ENCODE measurements around the gene OR13A1.
"Not testable (repeated sequence)": the region's sequence is repeated elsewhere in the genome, so short reads cannot be mapped to it uniquely, and the experiment has no call there.

Gene OR13A1

GRCh38 chr10:45326864-45327263 is 11.5 kb upstream of the OR13A1 start:
- H3K4me3 ChIP-seq (ENCODE audit: low read length); H3K36me3 ChIP-seq (ENCODE audit: control insufficient read depth, insufficient read depth, low read length); H3K27me3 ChIP-seq (ENCODE audit: control insufficient read depth, insufficient read depth, low read length); H3K9ac ChIP-seq (ENCODE audit: low read length); H3K4me1 ChIP-seq (ENCODE audit: control insufficient read depth, insufficient read depth, low read length); H3K27ac ChIP-seq (ENCODE audit: low read depth, low read length): not testable (repeated sequence)

DNA sequence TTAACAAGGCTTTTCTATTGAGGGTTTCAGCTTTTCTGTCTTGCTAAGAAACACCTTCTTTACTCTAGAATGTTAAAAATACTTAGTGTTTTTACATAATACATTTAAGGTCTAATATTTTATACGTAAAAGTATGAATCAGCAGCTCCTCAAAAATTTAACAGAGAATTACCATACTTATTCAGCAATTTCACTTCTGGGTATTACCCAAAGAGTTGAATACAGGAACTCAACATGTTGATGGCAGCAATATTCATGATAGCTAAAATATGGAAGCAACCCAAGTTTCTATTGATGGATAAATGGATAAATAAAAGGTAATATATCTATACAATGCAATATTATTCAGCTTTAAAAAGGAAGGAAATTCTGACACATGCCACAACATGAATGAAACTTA is 9.7 kb upstream of the OR13A1 start:
- Histone ChIP-seq H3K27ac (ENCODE audit: low read depth, low read length) (no peak overlapping the region), H3K27me3 (ENCODE audit: control insufficient read depth, insufficient read depth, low read length) (no peaks in the 10 kb centered on the region), H3K9ac (ENCODE audit: low read length) (no peak overlapping the region), H3K36me3 (ENCODE audit: control insufficient read depth, insufficient read depth, low read length) (no peaks in the 10 kb centered on the region), H3K4me3 (ENCODE audit: low read length) (no peak overlapping the region), H3K4me1 (ENCODE audit: control insufficient read depth, insufficient read depth, low read length) (no peaks in the 10 kb centered on the region)

DNA sequence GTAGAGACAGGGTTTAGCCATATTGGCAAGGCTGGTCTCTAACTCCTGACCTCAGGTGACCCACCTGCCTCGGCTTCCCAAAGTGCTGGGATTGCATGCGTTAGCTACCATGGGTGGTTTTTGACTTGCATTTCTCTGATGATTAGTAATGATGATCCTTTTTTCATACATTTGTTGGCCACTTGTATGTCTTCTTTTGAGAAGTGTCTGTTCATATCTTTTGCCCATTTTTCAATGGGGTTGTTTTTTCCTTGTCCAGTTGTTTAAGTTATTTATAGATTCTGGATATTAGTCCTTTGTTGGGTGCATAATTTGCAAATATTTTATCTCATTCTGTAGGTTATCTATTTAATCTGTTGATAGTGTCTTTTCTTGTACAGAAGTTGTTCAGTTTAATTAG is 4.3 kb upstream of the OR13A1 start:
- Histone ChIP-seq H3K36me3 (ENCODE audit: control insufficient read depth, insufficient read depth, low read length) (no peaks in the 10 kb centered on the region), H3K4me1 (ENCODE audit: control insufficient read depth, insufficient read depth, low read length) (no peaks in the 10 kb centered on the region), H3K27me3 (ENCODE audit: control insufficient read depth, insufficient read depth, low read length) (no peaks in the 10 kb centered on the region), H3K9ac (ENCODE audit: low read length) (no peak overlapping the region), H3K27ac (ENCODE audit: low read depth, low read length) (no peak overlapping the region), H3K4me3 (ENCODE audit: low read length) (no peak overlapping the region)

DNA sequence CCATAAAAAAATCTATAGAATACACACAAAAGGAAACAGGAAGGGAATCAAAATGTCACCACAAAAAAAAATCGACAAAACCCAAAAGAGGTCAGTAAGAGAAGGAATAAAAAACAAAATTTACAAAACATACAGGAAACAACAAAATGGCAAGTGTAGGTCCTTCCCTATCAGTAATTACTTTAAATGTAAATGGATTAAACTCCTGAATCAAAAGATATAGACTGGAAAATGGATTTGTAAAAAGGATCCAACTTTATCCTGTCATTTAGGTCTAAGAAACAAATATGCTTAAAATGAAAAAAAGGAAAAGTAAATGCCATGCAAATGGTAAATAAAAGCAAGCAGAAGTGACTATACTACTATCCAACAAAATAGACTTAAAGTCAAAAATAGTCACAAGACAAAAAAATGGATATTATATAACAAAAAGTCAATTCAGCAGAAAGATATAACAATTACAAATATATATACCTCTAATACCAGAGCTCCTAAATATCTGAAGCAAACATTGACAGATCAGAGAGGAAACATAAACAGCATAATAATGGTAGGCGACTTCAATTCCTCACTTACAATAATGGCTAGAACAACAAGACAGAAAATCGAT is 2.0 kb downstream of the OR13A1 start:
- no peak overlapping the region for H3K9ac ChIP-seq (ENCODE audit: low read length)
- H3K4me3 ChIP-seq (ENCODE audit: low read length) = no peak overlapping the region
- H3K4me1 ChIP-seq (ENCODE audit: control insufficient read depth, insufficient read depth, low read length) = no peaks in the 10 kb centered on the region
- no peaks in the 10 kb centered on the region for H3K27me3 ChIP-seq (ENCODE audit: control insufficient read depth, insufficient read depth, low read length)
- H3K36me3 ChIP-seq (ENCODE audit: control insufficient read depth, insufficient read depth, low read length) = no peaks in the 10 kb centered on the region
- H3K27ac ChIP-seq (ENCODE audit: low read depth, low read length) = no peak overlapping the region

GRCh38 chr10:45308707-45309106 is 6.7 kb downstream of the OR13A1 start:
- H3K36me3 ChIP-seq (ENCODE audit: control insufficient read depth, insufficient read depth, low read length) = no peaks in the 10 kb centered on the region

GRCh38 chr10:45302573-45302972 is 12.8 kb downstream of the OR13A1 start:
- no peak overlapping the region for H3K27ac ChIP-seq (ENCODE audit: low read depth, low read length)
- no peak overlapping the region for H3K4me3 ChIP-seq (ENCODE audit: low read length)
- no peaks in the 10 kb centered on the region for H3K36me3 ChIP-seq (ENCODE audit: control insufficient read depth, insufficient read depth, low read length)
- no peak overlapping the region for H3K9ac ChIP-seq (ENCODE audit: low read length)
- no peaks in the 10 kb centered on the region for H3K4me1 ChIP-seq (ENCODE audit: control insufficient read depth, insufficient read depth, low read length)
- no peaks in the 10 kb centered on the region for H3K27me3 ChIP-seq (ENCODE audit: control insufficient read depth, insufficient read depth, low read length)

More at GRCh38 chr10:45308707-45309106, 6.7 kb downstream of the OR13A1 start:
- H3K4me1 ChIP-seq (ENCODE audit: control insufficient read depth, insufficient read depth, low read length) = no peaks in the 10 kb centered on the region
- no peak overlapping the region for H3K4me3 ChIP-seq (ENCODE audit: low read length)
- H3K27me3 ChIP-seq (ENCODE audit: control insufficient read depth, insufficient read depth, low read length) = no peaks in the 10 kb centered on the region
- no peak overlapping the region for H3K9ac ChIP-seq (ENCODE audit: low read length)
- no peak overlapping the region for H3K27ac ChIP-seq (ENCODE audit: low read depth, low read length)

DNA sequence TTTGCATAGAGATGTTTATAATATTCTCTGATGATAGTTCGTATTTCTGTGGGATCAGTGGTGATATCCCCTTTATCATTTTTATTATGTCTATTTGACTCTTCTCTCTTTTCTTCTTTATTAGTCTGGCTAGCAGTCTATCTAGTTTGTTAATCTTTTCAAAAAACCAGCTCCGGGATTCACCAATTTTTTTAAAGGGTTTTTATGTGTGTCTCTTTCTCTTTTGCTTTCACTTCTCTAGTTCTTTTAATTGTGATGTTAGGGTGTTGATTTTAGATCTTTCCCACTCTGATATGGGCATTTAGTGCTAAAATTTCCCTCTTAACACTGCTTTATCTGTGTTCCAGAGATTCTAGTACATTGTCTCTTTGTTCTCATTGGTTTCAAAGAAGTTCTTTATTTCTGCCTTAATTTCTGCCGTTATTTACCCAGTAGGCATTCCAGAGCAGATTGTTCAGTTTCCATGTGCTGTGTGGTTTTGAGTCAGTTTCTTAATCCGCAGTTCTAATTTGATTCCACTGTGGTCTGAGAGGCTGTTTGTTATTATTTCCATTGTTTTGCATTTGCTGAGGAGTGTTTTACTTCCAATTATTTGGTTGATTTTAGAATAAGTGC is 17.0 kb downstream of the OR13A1 start:
- not testable (repeated sequence) for H3K36me3 ChIP-seq (ENCODE audit: control insufficient read depth, insufficient read depth, low read length); H3K27me3 ChIP-seq (ENCODE audit: control insufficient read depth, insufficient read depth, low read length); H3K4me3 ChIP-seq (ENCODE audit: low read length); H3K27ac ChIP-seq (ENCODE audit: low read depth, low read length); H3K4me1 ChIP-seq (ENCODE audit: control insufficient read depth, insufficient read depth, low read length); H3K9ac ChIP-seq (ENCODE audit: low read length)

DNA sequence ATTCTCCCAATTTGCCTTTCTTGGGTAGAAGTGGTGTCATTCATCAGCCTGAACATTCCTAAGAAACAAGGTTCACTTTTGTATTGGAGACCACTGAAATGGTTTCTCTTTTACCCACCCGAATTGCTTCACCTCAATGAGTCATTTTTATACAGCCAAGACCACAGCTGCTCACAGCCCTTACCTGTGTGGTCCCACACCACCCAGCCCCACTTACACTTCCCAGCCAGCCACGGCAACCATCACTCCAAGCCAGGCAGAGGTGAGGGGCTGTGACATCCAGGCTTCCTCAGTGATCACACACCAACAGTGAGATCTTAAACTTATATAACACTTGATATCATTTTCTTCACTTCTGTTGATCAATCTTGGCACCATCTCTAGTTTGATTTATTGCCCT is 20.7 kb downstream of the OR13A1 start:
- no peaks in the 10 kb centered on the region for H3K27me3 ChIP-seq (ENCODE audit: control insufficient read depth, insufficient read depth, low read length)
- H3K4me1 ChIP-seq (ENCODE audit: control insufficient read depth, insufficient read depth, low read length) = no peaks in the 10 kb centered on the region
- H3K27ac ChIP-seq (ENCODE audit: low read depth, low read length) = no peak overlapping the region
- H3K36me3 ChIP-seq (ENCODE audit: control insufficient read depth, insufficient read depth, low read length) = no peaks in the 10 kb centered on the region
- H3K4me3 ChIP-seq (ENCODE audit: low read length) = no peak overlapping the region
- H3K9ac ChIP-seq (ENCODE audit: low read length) = no peak overlapping the region

GRCh38 chr10:45286980-45287379 is 28.4 kb downstream of the OR13A1 start:
- H3K27me3 ChIP-seq (ENCODE audit: control insufficient read depth, insufficient read depth, low read length) = no peaks in the 10 kb centered on the region
- H3K9ac ChIP-seq (ENCODE audit: low read length) = no peak overlapping the region
- H3K27ac ChIP-seq (ENCODE audit: low read depth, low read length) = no peak overlapping the region
- no peak overlapping the region for H3K4me3 ChIP-seq (ENCODE audit: low read length)
- H3K36me3 ChIP-seq (ENCODE audit: control insufficient read depth, insufficient read depth, low read length) = no peaks in the 10 kb centered on the region
- no peaks in the 10 kb centered on the region for H3K4me1 ChIP-seq (ENCODE audit: control insufficient read depth, insufficient read depth, low read length)

GRCh38 chr10:45282061-45282460 is 33.3 kb downstream of the OR13A1 start:
- Histone ChIP-seq H3K27me3 (ENCODE audit: control insufficient read depth, insufficient read depth, low read length) (no peaks in the 10 kb centered on the region), H3K27ac (ENCODE audit: low read depth, low read length) (no peak overlapping the region), H3K4me3 (ENCODE audit: low read length) (no peak overlapping the region), H3K36me3 (ENCODE audit: control insufficient read depth, insufficient read depth, low read length) (no peaks in the 10 kb centered on the region), H3K4me1 (ENCODE audit: control insufficient read depth, insufficient read depth, low read length) (no peaks in the 10 kb centered on the region), H3K9ac (ENCODE audit: low read length) (no peak overlapping the region)

- no peak overlapping the region for H3K4me3 ChIP-seq (ENCODE audit: low read length)
- H3K4me1 ChIP-seq (ENCODE audit: control insufficient read depth, insufficient read depth, low read length) = no peaks in the 10 kb centered on the region
- H3K9ac ChIP-seq (ENCODE audit: low read length) = no peak overlapping the region
- no peak overlapping the region for H3K27ac ChIP-seq (ENCODE audit: low read depth, low read length)
- H3K36me3 ChIP-seq (ENCODE audit: control insufficient read depth, insufficient read depth, low read length) = no peaks in the 10 kb centered on the region
- no peaks in the 10 kb centered on the region for H3K27me3 ChIP-seq (ENCODE audit: control insufficient read depth, insufficient read depth, low read length)
These were observed 35.2 kb downstream of the OR13A1 start for GRCh38 chr10:45280113-45280760.

DNA sequence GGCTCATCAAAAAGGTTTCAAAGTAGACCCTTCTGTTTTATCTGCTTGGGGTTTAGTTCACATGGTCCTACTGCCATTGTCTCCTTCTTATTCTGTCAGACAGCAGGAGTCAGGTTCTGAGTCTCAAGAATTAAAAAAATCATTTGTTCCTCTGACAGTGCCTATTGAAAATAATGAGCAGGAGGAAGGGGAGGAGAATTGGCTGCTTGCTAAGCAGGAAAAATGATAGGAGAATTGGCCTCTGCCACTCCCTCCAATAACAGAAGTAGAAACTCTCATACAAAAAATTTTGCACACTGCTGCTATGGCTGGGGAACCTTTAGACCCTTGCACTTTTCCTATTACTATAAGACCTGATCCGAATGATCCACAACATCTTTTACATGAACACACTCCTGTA is 35.7 kb downstream of the OR13A1 start:
- H3K27ac ChIP-seq (ENCODE audit: low read depth, low read length) = no peak overlapping the region
- no peaks in the 10 kb centered on the region for H3K27me3 ChIP-seq (ENCODE audit: control insufficient read depth, insufficient read depth, low read length)
- H3K36me3 ChIP-seq (ENCODE audit: control insufficient read depth, insufficient read depth, low read length) = no peaks in the 10 kb centered on the region
- no peak overlapping the region for H3K4me3 ChIP-seq (ENCODE audit: low read length)
- H3K9ac ChIP-seq (ENCODE audit: low read length) = no peak overlapping the region
- no peaks in the 10 kb centered on the region for H3K4me1 ChIP-seq (ENCODE audit: control insufficient read depth, insufficient read depth, low read length)
